ENCODE data around the gene CEACAM19. TPM values are rescaled to one million over a fixed set of nuclear protein-coding genes. Genes with fewer than 3 reads are reported as not detected.

CEACAM19 gene
- total RNA-seq, 1 experiment from 2014 or later = 8.0 TPM

- Histone ChIP-seq H3K4me1 (replicated peaks; ENCODE audit: insufficient read depth) (peaks cover 7% of the 10 kb centered on the region; the same call in 1 of the 2 replicates), H3K27me3 (ENCODE audit: insufficient read depth, low read depth) (no peaks in the 10 kb centered on the region), H3K36me3 (ENCODE audit: low read depth) (peaks cover 87% of the 10 kb centered on the region), H3K9me3 (ENCODE audit: insufficient read depth, low read depth) (no peaks in the 10 kb centered on the region), H3K4me3 (no peak overlapping the region), H3K4me2 (no peak overlapping the region), H3K9me2 (ENCODE audit: insufficient read depth) (no peaks in the 10 kb centered on the region), H2AFZ (no peak overlapping the region), H3K27ac (peak overlapping the region; percentile 14; the same call in 1 of the 2 replicates), H3F3A (ENCODE audit: insufficient read depth, low read depth) (peaks cover 86% of the 10 kb centered on the region), H3K79me2 (ENCODE audit: low read depth) (peaks cover 20% of the 10 kb centered on the region), H4K20me1 (ENCODE audit: insufficient read depth) (no peaks in the 10 kb centered on the region)
- BruUV-seq (replicated peaks) = no TSS peak
- TF ChIP-seq EZH2 (IDR thresholded peaks at IDR 0.05; ENCODE audit: low read depth) (no peak), CTCF (conservative IDR thresholded peaks at IDR 0.05) (no peak)
- no peak for DNase-seq
- ChIA-PET POLR2A (ENCODE audit: unreplicated experiment) (no interaction called here), CTCF (interaction anchor here (1.3 kb wide), 1 partner anchor 81 kb away, joined by 3 read pairs; no protein-coding TSS in a partner anchor)
- intact Hi-C loops (cut with micrococcal nuclease; ENCODE audit: unreplicated experiment) = no loop called here
Measured at GRCh38 chr19:44658069-44658733, 13.1 kb upstream of the CEACAM19 start.

DNA sequence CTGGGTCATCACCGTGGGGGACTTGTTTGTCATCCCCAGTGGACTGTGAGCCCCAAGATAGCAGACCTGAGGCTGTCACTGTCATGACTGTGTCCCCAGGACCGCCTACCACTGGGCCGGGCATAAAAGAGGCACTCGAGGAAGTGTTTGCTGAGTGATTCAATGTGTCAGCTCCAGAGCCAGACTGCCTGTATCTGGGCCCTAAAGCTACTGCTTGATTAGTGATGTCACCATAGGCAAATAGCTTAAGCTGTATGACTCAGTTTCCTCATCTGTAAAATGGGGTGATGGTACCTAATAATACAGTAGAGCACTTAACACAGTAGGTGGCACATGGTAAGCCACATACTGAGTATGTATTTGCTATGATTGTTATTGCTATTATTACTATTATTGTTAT is 11.2 kb upstream of the CEACAM19 start:
- no peak for DNase-seq
- H3K9me3 ChIP-seq (ENCODE audit: insufficient read depth, low read depth) = no peaks in the 10 kb centered on the region
- H3F3A ChIP-seq (ENCODE audit: insufficient read depth, low read depth) = peaks cover 93% of the 10 kb centered on the region
- TF ChIP-seq CTCF (conservative IDR thresholded peaks at IDR 0.05) = no peak
- no peak for TF ChIP-seq EZH2 (IDR thresholded peaks at IDR 0.05; ENCODE audit: low read depth)
- ChIA-PET CTCF (no interaction called here), POLR2A (ENCODE audit: unreplicated experiment) (interaction anchor here (0.6 kb wide), 1 partner anchor 33 kb away, joined by 6 read pairs; no protein-coding TSS in a partner anchor)
- no peak overlapping the region for H3K4me3 ChIP-seq
- no TSS peak for BruUV-seq (replicated peaks)
- no peak overlapping the region for H3K27ac ChIP-seq
- H3K36me3 ChIP-seq (ENCODE audit: low read depth) = peaks cover 78% of the 10 kb centered on the region
- H3K79me2 ChIP-seq (ENCODE audit: low read depth) = peaks cover 15% of the 10 kb centered on the region
- H3K4me2 ChIP-seq = no peak overlapping the region
- no peak overlapping the region for H2AFZ ChIP-seq
- H3K27me3 ChIP-seq (ENCODE audit: insufficient read depth, low read depth) = no peaks in the 10 kb centered on the region
- no peaks in the 10 kb centered on the region for H3K4me1 ChIP-seq (replicated peaks; ENCODE audit: insufficient read depth)
- H3K9me2 ChIP-seq (ENCODE audit: insufficient read depth) = no peaks in the 10 kb centered on the region
- intact Hi-C loops (cut with micrococcal nuclease; ENCODE audit: unreplicated experiment) = no loop called here
- H4K20me1 ChIP-seq (ENCODE audit: insufficient read depth) = no peaks in the 10 kb centered on the region; the same call in 1 of the 2 replicates

DNA sequence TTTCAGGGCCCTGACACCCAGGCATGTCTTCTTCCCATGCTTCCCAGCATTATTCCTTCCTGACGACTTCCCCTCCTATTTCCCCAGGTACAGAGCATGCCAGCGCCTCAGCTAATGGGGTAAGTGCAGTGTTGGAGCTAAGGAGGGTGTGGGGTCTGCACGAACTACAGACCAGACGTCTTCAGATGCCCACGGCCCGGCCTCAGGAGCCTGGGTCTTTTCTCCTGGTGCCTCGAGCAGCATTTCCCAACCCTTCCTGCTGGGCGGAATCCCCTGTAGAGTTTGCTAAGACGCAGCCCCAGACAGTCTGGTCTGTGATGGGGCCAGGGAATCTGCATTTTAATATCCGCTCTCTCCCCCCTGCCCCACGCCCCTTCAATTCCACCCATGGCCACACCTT is 10.1 kb upstream of the CEACAM19 start:
- Histone ChIP-seq H3K4me1 (replicated peaks; ENCODE audit: insufficient read depth) (no peaks in the 10 kb centered on the region), H3K27me3 (ENCODE audit: insufficient read depth, low read depth) (no peaks in the 10 kb centered on the region), H2AFZ (no peak overlapping the region), H3K9me2 (ENCODE audit: insufficient read depth) (no peaks in the 10 kb centered on the region), H3K27ac (no peak overlapping the region), H3K9me3 (ENCODE audit: insufficient read depth, low read depth) (no peaks in the 10 kb centered on the region), H4K20me1 (ENCODE audit: insufficient read depth) (no peaks in the 10 kb centered on the region; the same call in 1 of the 2 replicates), H3K36me3 (ENCODE audit: low read depth) (peaks cover 67% of the 10 kb centered on the region), H3K79me2 (ENCODE audit: low read depth) (peaks cover 4% of the 10 kb centered on the region; the same call in 1 of the 2 replicates), H3F3A (ENCODE audit: insufficient read depth, low read depth) (peaks cover 93% of the 10 kb centered on the region), H3K4me2 (no peak overlapping the region), H3K4me3 (no peak overlapping the region)
- CTCF ChIA-PET = no interaction called here
- TF ChIP-seq CTCF (conservative IDR thresholded peaks at IDR 0.05) (no peak), EZH2 (IDR thresholded peaks at IDR 0.05; ENCODE audit: low read depth) (no peak)
- no peak for DNase-seq
- POLR2A ChIA-PET (ENCODE audit: unreplicated experiment) = no interaction called here
- no TSS peak for BruUV-seq (replicated peaks)
- intact Hi-C loops (cut with micrococcal nuclease; ENCODE audit: unreplicated experiment) = no loop called here
